SK-N-SH treated with all-trans-retinoic acid at 6 μM for 48 hours (cell line): ENCODE data around the gene ETV6.

ENCODE experiments used
- ATAC-seq: fragments of 200-7000 bp; cut with Tn5 transposase; 3 replicates; pipeline ENCODE4 v1.9.1; 2020; ENCODE audit warnings: mild to moderate bottlenecking, moderate library complexity
- BACH2 ChIP-seq: fragments of 250-450 bp; sonication (Bioruptor Pico); IDR thresholded peaks from 2 replicates; pipeline ENCODE4 v1.9.0; 2021; ENCODE audit warnings: mild to moderate bottlenecking, borderline replicate concordance
- CREB5 ChIP-seq: fragments of 250-450 bp; sonication (Bioruptor Pico); IDR thresholded peaks from 2 replicates; pipeline ENCODE4 v1.5.1; 2020; ENCODE audit warnings: low read depth, mild to moderate bottlenecking, moderate library complexity
- CSDC2 ChIP-seq: fragments of 250-450 bp; sonication (Bioruptor Pico); IDR thresholded peaks from 2 replicates; pipeline ENCODE4 v1.5.0; 2020; ENCODE audit warnings: mild to moderate bottlenecking, moderate library complexity
- CSRNP3 ChIP-seq: fragments of 250-450 bp; sonication (Bioruptor Pico); IDR thresholded peaks from 2 replicates; pipeline ENCODE4 v1.5.1; 2021; ENCODE audit warnings: mild to moderate bottlenecking, moderate library complexity
- ESRRG ChIP-seq: fragments of 250-450 bp; sonication (Bioruptor Pico); IDR thresholded peaks from 2 replicates; pipeline ENCODE4 v1.6.1; 2021; ENCODE audit warnings: mild to moderate bottlenecking
- OSR1 ChIP-seq: fragments of 250-450 bp; sonication (Bioruptor Pico); IDR thresholded peaks from 2 replicates; pipeline ENCODE4 v1.8.0; 2022; ENCODE audit warnings: moderate library complexity, mild to moderate bottlenecking, inconsistent platforms
- PATZ1 ChIP-seq: fragments of 250-450 bp; sonication (Bioruptor Pico); IDR thresholded peaks from 2 replicates; pipeline ENCODE4 v1.8.0; 2020; ENCODE audit warnings: mild to moderate bottlenecking, moderate library complexity, borderline replicate concordance
- POU6F1 ChIP-seq: fragments of 250-450 bp; sonication (Bioruptor Pico); IDR thresholded peaks from 2 replicates; pipeline ENCODE4 v1.8.0; 2021; ENCODE audit warnings: low read depth, mild to moderate bottlenecking, moderate library complexity, borderline replicate concordance
- PPARA ChIP-seq: fragments of 250-450 bp; sonication (Bioruptor Pico); IDR thresholded peaks from 2 replicates; pipeline ENCODE4 v1.5.0; 2020; ENCODE audit warnings: mild to moderate bottlenecking, borderline replicate concordance
- RARB ChIP-seq: fragments of 250-450 bp; sonication (Bioruptor Pico); IDR thresholded peaks from 2 replicates; pipeline ENCODE4 v1.8.0; 2021; ENCODE audit warnings: mild to moderate bottlenecking, moderate library complexity
- SNAI2 ChIP-seq: fragments of 250-450 bp; sonication (Bioruptor Pico); IDR thresholded peaks from 2 replicates; pipeline ENCODE4 v1.5.0; 2020; ENCODE audit warnings: mild to moderate bottlenecking, moderate library complexity
- TCF4 ChIP-seq: fragments of 250-450 bp; sonication (Bioruptor Pico); IDR thresholded peaks from 2 replicates; pipeline ENCODE4 v1.8.0; 2021; ENCODE audit warnings: mild to moderate bottlenecking, moderate library complexity, borderline replicate concordance
- TOX ChIP-seq: fragments of 250-450 bp; sonication (Bioruptor Pico); IDR thresholded peaks from 2 replicates; pipeline ENCODE4 v1.8.0; 2021; ENCODE audit warnings: mild to moderate bottlenecking, moderate library complexity, borderline replicate concordance
- TSHZ2 ChIP-seq: fragments of 250-450 bp; sonication (Bioruptor Pico); IDR thresholded peaks from 2 replicates; pipeline ENCODE4 v1.5.0; 2020; ENCODE audit warnings: mild to moderate bottlenecking, moderate library complexity
- ZC3H10 ChIP-seq: fragments of 250-450 bp; sonication (Bioruptor Pico); IDR thresholded peaks from 2 replicates; pipeline ENCODE4 v1.5.1; 2021; ENCODE audit warnings: mild to moderate bottlenecking, moderate library complexity
- ZFP3 ChIP-seq: fragments of 250-450 bp; sonication (Bioruptor Pico); IDR thresholded peaks from 2 replicates; pipeline ENCODE4 v1.5.0; 2020; ENCODE audit warnings: mild to moderate bottlenecking, moderate library complexity
- ZFP30 ChIP-seq: fragments of 450-650 bp; formaldehyde crosslinking; IDR thresholded peaks from 2 replicates; pipeline ENCODE4 v1.5.0; 2022; ENCODE audit warnings: mild to moderate bottlenecking, moderate library complexity
- ZNF565 ChIP-seq: fragments of 450-650 bp; formaldehyde crosslinking; conservative IDR thresholded peaks from 2 replicates; pipeline ENCODE4 v1.5.0; 2020; ENCODE audit warnings: low read depth, mild to moderate bottlenecking, moderate library complexity
- ZNF70 ChIP-seq: fragments of 450-650 bp; formaldehyde crosslinking; IDR thresholded peaks from 2 replicates; pipeline ENCODE4 v1.5.0; 2020; ENCODE audit warnings: mild to moderate bottlenecking, moderate library complexity
- ZNF8 ChIP-seq: fragments of 450-650 bp; formaldehyde crosslinking; IDR thresholded peaks from 2 replicates; pipeline ENCODE4 v1.5.0; 2020; ENCODE audit warnings: mild to moderate bottlenecking, moderate library complexity

ETV6 gene

GRCh38 chr12:11753826-11754225, 104.4 kb downstream of the ETV6 start:
- TF ChIP-seq CREB5 (CRISPR knock-in tag), result no peak
- no peak for TF ChIP-seq ZC3H10
- TF ChIP-seq CSRNP3 (CRISPR knock-in tag), result no peak
- no peak for TF ChIP-seq POU6F1 (CRISPR knock-in tag)
- TF ChIP-seq PATZ1 (CRISPR knock-in tag), result no peak
- no peak for TF ChIP-seq ZNF70 (CRISPR knock-in tag)
- TF ChIP-seq PPARA (CRISPR knock-in tag), result no peak
- no peak for TF ChIP-seq TCF4 (CRISPR knock-in tag)
- TF ChIP-seq ESRRG, result no peak
- no peak for TF ChIP-seq ZNF565 (CRISPR knock-in tag)
- TF ChIP-seq CSDC2 (CRISPR knock-in tag), result no peak
- TF ChIP-seq RARB, result no peak
- ATAC-seq, result no peak

GRCh38 chr12:11754256-11754655, 104.8 kb downstream of the ETV6 start:
- ATAC-seq, result no peak
- TF ChIP-seq POU6F1 (CRISPR knock-in tag) (no peak), TOX (CRISPR knock-in tag) (no peak), ZC3H10 (no peak), BACH2 (no peak), ZNF70 (CRISPR knock-in tag) (no peak), ZNF565 (CRISPR knock-in tag) (no peak), ZFP30 (CRISPR knock-in tag) (no peak), ESRRG (no peak), TSHZ2 (no peak), ZNF8 (CRISPR knock-in tag) (no peak), PPARA (CRISPR knock-in tag) (no peak), CSDC2 (CRISPR knock-in tag) (no peak), RARB (no peak), OSR1 (CRISPR knock-in tag) (no peak), ZFP3 (no peak)

GRCh38 chr12:11755302-11755930, 105.9 kb downstream of the ETV6 start:
- no peak for ATAC-seq
- TF ChIP-seq POU6F1 (CRISPR knock-in tag), result no peak
- no peak for TF ChIP-seq SNAI2 (CRISPR knock-in tag)
- no peak for TF ChIP-seq PATZ1 (CRISPR knock-in tag)
